HT-29 (cell line): ENCODE data around the gene BHLHE40. TPM values are rescaled to one million over a fixed set of nuclear protein-coding genes. Genes with fewer than 3 reads are reported as not detected.
A peak's percentile ranks its signal among the peaks of the same experiment; 100 is the strongest.

ENCODE experiments used
- DNase-seq: peaks from one replicate; pipeline ENCODE4 v3.0.0-alpha.2; 2015; ENCODE audit warnings: low spot score
- total RNA-seq: library from RNA; depleted of rRNA; stranded (reverse); fragments of >200 nt; shearing (Covaris generic); gene quantifications from 2 replicates; pipeline ENCODE4 v1.2.3, GENCODE V29; 2014

Gene BHLHE40
- total RNA-seq, 1 experiment from 2014 or later: 26.1 TPM

DNA sequence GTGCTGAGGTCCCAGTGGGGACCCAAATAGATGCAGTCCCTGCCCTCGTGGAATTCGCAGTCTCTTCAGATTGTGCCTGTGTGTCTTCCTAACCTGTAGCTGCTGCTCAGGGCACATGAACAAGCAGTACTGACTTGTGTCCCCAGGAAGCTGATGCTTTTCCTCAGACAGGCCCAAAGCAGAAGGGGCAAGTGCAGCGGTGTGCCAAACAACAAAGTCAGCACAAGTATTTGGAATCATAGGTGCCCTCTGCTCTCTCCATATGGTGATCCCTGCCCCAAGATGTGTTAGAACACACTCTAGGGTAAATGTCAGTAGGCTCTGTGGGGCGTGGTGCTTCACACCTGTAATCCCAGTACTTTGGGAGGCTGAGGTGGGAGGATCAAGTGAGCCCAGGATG is 21.9 kb downstream of the BHLHE40 start:
- no peak for DNase-seq

DNA sequence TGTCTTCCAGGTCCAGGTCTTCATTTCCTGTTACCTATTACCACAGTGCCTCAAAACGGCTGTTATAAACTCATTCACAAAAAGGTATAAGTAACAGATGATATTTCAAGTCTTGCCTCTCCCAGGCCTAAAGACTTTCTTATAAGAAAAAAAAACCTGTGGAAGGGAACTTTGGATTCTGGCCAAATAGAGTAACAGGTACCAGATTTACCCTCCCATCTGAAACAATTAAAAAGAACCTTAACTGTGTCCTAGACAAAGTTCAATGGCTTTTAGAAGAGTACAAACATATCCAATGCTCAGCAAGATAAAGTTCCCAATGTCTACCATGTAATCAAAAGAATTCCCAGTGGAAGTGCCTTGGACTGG is 22.6 kb downstream of the BHLHE40 start:
- DNase-seq: no peak

DNA sequence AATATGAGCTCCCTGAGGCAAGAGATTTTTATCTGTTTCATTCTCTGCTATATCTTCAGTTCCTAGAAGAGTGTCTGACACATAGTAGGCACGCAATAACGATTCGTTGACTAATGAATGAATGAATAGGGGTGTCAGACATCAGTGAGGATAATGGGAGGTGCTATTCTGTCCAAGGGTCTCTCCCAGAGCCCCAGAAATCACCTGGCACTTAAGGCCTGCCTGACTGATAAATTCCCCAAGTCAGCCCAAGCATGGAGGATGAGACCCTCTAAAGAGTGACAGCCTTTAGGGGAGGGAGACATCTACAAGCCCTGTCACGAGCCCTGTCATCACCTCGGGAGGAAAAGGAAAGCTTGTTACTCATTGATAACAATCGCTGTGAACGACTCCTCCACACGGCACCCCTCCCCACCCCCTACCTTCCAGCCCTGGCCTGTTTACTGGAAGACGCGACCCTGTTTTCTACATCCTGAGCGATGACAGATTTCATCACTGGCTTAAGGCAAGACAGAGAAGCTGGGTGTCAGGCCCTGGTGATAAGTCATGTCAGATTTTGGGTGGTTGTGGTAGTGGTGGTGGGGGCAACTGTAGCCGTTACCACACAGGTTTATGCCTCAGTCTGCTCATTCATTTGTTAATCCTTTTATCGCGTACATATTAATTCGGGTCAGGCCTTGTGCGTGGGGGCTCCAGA is 23.1 kb downstream of the BHLHE40 start:
- no peak for DNase-seq

DNA sequence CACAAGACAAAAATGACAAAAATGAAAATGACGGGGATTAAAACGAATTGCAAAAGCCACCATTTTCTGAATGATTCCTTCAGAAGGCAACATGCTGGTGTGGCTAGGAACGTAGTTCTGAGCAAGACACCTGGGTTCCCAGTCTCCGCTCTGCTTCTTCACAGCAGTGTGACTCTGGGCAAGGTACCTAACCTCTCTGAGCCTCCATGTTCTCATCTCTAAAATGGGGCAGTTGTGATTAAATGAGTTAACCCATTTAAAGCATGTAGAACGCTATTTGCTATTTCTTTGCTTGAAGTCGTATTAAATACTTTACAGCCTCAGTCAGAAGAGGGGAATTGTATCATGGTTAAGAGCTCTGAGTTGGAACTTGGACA is 23.6 kb downstream of the BHLHE40 start:
- DNase-seq: no peak

DNA sequence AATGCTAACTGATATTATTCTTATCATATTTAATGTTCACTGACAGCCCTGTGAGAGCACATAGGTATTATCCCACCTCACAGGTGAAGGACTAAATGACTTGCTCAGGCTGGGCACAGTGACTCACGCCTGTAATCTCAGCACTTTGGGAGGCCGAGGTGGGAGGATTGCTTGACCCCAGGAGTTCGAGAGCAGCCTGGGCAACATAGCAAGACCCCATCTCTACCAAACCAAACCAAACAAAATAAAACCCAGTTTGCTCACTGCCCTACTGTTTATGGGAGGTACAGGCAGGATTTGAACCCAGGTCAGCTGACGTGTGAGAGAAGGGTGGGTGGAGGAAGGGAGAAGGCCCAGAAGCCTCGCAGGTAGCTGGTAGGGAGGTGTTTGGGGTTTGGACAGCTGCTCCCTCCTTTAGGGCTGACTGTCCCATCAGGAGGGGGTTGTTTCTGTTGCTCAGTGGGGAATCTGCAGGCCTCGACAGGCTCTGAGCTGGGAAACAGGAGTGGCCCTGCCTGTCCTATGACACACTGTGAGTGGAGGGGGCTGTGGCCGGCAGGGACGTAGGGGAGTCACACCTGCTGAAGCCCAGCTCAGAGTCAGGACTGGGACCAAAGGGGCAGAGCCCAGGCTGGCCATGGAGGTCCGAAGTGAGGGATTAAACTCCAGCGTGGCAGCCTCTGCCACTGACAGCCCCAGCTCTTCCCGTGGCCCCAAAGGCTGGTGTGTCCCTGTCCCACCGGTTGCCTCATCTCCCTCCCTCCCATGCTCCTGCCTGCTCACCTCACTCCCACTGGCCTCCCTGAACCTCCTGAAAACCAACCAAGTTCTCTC is 25.3 kb downstream of the BHLHE40 start:
- DNase-seq: no peak

DNA sequence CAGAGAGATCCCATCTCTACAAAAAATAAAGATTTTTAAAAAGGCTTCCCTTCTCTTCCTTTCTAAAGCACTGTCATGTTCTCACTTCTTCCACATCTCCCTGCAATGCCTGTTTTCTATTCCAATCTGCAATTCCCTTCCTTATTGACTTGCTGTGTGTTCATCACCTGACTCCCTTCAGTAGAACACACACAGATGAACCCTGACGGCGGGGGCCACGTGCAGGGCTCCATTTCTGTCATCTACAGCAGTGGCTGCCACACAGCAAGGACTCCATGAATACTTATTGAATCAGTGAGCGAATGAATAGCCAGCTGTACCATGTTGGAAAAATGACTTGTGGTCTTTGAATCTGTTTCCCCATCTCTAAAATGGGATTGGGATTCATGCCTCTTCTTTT is 26.1 kb downstream of the BHLHE40 start:
- DNase-seq: no peak

DNA sequence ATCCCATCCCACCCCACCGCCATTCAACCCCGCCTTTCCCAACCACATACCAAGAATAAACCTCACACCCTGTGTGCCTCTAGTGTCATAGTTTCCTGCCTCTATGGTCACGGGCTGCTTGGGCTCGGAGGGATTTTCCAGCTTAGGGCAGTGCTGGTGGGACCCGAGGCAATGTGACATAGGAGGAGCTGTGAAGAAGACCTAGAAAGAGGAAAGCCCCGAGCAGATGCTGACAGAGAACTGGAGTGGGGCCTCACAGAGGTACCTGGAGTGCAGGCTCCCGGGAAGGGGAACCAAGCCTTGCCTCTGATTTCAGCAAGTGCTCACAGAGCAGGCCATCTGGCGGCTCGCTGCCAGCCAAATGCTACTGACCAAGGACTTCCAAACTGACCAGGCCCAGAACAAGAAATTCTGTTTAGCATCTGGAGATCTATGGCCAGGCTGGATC is 27.5 kb downstream of the BHLHE40 start:
- no peak for DNase-seq

DNA sequence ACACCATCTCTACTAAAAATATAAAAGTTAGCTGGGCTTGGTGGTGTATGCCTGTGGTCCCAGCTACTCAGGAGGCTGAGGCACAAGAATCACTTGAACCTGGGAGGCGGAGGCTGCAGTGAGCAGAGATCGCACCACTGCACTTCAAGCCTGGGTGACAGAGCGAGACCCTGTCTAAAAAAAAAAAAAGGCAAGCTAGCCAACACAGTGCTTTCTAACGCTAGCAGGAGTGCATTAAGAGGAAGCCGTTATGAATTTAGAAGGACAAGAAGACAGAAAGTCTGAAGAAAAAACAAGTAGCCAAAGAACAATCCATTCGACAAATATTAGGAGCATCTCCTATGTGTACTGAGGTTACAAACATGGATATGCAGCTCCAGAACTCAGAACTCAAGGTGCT is 28.6 kb downstream of the BHLHE40 start:
- DNase-seq: no peak

DNA sequence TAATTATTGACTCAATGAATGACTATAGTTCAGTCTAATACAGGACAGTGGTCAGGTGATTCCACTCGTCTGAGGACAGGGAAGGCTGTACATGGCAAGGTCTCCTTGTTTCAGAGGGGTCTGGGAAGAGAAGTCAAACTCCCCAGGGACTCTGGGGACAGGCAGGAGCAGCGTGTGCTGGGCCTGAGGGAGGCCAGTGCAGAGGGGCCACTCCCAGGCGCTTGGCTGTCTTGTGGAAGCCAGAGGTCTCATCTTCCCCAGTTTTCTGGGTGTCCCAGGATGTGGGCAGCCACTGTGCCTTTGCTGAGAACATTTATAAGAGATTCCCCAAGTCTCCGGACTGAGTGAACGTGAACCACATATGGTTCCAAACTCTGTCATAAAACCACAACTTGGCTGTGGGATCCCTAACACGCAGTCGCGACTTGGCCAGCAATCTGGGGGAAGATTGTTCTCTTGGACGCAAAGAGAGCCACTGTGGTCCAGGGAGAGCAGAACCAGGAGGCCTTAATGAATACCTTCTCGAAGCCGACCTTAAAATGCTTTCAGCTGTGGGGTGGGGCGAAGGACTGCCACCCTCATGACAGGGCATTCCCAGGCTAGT is 30.4 kb downstream of the BHLHE40 start:
- DNase-seq: no peak

DNA sequence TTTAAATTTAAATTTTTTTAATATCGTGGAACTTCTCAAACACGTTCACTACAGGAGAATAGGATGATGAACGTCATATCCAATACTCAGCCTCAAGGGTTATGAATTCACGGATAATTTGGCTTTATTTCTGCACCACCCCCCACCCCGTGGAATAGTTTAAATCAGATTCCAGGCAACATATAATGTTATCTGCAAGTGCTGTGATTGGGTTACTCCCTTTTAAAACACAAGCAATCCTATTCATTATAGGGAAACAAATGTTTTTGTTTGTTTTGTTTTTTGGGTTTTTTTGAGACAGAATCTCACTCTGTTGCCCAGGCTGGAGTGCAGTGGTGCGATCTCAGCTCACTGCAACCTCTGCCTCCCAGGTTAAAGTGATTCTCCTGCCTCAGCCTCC is 30.9 kb downstream of the BHLHE40 start:
- DNase-seq: no peak

DNA sequence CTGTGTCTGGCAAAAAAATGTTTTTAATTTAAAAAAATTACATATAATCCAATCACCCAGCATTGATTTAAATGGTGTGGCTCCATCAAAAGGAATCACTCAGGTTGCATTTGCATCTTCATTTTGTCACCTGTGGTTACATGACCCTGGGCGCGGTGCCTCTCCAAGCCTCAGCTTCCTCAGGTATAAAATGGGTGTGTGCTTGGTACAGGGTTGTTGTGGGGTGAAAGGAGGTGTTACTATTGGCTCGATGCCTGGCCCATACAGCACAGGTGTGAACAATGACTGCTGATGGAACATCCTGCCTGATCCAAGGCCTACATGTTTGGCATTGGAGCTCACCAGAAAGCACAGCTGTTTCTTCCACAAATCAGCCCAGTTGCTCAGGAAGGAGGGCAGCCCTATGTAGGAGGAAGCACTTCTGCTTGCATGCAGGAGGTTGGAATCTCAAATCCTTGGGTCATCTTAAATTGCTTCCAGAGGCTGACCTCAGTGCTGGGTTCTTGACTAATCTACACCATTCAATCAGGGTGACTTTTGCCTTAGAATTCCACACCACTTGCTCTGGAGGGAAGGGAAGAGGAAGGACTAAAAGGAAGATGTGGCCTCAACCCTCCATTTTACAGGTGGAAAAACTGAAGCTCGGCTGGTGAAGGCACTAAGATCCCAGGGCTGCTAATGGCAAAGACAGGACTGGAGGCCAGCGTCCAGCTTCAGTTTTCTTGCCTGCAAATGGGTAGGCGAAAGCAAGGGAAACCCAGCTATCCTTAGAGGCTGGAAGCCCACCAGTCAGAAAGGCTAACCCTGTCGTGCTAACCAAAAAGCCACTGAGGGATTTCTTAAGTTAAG is 31.7 kb downstream of the BHLHE40 start:
- no peak for DNase-seq

DNA sequence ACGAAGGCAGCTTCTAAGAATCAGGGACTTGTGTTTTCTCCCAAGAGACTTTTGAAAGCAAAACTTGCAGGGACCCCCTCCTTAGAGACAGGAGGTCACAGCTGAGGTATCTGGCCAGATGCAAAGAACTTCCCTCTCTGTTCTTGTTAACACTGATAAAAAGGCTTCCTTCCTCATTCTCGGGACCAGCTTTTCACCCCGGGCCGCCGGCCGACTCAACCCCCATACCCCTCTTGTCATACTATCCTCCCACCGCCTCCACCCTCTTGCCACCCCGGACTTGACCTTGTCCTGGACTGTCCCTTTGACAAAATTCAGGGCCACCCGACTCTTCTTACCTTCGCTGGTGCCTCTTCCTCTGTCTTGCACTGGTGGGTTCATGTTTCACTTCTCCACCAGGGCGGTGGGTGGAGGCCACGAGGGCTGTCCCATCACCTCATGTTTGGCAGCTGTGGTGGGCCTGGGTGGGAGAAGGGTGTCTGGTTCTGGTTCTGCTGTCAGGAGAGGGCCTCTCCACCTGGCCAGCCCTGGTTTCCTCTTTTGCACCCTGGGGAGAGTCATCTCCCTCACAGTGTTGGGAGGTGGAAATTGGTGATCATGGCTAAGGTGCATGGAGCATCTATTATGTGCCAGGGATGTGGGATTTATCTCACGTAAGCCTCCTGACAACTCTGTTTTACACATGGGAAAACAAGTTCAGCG is 32.5 kb downstream of the BHLHE40 start:
- DNase-seq: no peak

DNA sequence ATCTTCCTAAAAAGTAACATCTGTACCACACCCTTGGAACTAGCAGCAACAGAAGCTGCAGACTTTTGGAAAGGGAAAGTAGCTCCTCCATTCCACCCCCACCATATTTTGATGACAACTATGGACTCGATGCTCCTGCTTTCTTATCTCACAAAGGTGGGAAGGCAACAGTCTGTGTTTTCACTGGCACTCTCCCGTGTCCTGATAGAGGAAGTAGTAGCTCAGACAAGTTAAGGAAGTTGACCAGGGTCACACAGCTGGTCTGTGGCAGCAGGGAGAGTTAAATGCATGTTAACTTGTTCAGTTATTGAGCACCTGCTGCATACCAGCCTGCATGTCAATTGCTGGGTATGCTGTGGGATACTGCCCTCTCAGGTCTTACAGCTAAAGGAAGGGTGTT is 33.1 kb downstream of the BHLHE40 start:
- DNase-seq: no peak

DNA sequence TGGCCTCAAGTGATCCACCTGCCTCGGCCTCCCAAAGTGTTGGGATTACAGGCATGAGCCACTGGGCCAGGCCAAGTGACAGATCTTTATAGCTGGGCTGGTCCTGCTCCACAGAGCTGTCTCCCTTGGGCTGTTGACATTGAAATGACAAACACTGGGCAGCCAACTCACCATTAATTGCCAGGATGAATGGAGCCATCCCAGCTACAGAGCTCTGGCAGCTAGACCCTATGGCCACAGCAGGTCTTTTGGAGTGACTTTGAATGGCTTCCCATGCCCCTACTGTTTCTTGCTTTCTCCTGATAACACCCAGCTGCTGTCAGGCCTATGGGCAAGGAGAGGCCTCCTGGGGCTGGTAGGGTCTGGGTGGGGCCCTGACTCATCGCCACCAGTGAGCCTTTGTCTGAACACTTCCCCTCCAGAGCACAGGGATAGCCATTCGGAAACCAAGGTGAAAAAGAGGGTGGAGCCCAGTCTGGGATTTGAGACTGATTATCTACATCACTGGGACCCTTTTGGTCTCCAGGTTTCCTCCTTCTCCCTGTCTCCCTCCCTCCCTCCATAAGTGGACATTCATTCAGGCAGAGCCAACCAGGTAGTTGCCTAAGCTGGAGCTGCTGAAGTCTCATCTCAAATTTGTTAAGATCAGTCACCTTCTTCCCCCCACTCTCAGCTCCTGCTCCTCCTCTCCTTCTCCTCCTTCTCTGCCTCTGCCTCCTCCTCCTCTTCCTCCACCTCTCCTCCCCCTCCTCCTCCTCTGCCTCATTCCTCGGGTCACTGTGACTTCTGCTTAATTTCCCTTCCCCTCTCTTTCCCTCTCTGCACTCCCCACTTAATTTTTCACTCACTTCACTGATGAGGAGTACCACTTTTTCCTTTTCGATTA is 34.0 kb downstream of the BHLHE40 start:
- peak; percentile 43 for DNase-seq

DNA sequence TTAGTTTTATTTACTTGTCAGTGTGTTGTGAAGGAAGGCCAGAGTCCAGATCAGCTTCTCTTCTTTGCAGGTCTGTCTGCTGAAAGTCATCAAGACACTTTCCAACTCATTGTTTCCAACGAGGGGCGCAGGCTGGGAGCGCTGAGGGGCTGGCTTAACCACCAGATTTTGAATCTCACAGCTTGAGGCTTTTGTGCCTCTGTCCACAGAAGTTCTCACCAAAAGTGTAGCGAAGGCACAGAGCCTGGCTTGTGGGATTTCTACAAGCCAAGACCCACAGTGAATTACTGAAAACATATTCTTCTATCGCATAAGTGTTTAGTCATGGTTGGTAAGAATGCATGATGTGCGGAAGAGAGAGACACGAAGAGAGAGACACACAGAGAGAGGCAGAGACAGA is 35.2 kb downstream of the BHLHE40 start:
- no peak for DNase-seq

DNA sequence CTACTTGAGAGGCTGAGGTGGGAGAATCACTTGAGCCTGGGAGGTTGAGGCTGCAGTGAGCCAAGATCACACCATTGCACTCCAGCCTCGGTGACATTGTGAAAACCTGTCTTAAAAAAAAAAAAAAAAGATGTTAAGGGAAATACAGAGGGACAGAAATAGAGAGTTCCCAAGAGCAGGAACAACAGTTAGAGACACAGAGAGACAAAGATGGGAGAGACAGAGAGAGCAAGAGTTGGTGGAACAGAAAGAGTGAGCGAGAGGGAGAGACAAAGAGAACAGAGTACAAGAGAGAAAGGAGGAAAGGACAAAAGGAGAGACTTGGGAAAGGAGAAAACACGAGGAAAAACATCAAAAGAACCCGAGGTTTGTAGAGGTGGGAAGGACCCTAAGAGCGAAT is 35.8 kb downstream of the BHLHE40 start:
- no peak for DNase-seq

DNA sequence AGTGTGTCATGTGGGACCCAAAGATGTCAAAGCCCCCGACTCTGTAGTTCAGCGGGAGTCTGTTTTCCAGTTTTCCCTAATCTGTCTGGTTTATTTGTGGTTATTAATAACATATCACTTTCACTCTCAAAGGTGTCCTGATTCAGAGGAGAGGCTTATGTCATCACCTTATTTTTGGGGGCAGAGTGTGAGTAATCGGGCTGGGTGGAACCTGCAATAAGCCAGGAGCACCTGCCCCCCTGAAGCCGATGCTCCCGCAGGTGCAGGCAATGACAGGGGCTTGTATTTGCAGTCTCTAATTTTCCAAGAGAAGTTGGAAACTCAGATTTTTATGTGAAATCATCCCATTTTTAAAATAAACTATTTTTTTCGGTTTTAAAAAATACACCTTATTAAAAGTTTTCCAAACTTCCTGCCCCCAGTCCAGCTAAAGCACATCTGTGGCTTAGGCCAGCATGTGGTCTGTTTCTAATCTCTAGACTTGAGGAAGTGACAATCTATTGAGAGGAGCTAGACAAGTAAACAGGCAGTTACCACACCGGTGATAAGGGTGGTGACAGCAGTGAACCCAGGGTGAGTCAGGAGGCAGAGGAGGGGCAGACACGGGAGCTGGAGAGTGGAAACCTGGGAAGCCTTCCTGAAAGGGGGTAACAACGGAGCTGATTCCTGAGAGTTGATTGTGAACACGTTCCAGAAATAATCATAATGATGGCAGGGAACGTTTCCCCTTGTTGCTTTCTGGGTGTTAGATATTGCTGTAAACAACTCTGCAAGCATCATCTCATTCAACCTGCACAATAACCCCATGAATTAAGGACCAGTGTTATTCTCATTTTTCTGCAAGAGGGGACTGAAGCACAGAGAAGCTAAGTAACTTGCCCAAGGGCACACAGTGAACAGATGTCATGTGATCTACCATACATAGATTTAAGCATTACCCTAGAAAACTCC is 37.2 kb downstream of the BHLHE40 start:
- DNase-seq: peak; percentile 42

DNA sequence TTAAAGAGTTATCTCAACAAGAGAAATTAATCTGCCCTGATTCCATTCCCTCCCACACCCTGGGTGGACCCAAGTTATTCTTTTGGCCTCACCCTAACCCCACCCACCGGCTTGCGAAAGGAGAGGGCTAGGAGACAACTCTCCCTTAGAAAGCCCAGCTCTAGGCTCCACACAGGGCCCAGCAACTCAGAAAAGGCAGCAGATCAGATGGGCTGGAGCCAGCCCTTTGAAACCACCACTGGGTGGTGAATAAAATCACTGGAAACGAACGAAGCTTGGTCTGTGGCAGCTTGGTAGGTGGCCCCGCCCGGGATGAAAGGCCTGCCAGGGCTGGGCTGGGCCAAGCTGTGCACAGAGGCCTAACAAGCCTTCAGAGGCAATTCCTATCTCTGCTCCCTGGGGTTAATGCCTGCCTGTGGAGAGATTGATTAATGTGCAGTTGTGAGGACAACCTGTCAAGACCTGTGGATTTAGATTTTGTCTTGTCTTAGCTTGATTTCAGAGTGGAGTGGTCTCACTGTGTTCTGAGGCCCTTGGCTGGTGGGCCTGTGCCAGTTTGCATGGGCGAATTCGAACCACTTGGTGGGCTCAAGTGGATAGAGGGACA is 38.8 kb downstream of the BHLHE40 start:
- DNase-seq: peak; percentile 32
